Keratinocyte (primary cell): ENCODE data around the gene PCED1A. TPM values are rescaled to one million over a fixed set of nuclear protein-coding genes. Genes with fewer than 3 reads are reported as not detected.

ENCODE experiments used
- DNase-seq: peaks from one replicate; pipeline ENCODE4 v3.0.0-alpha.2; 2011; ENCODE audit warnings: low read depth, missing footprints, low spot score
- FAIRE-seq: peaks from 2 replicates; lab custom pipeline; 2011; peaks lifted over from hg19 to GRCh38; lab: Jason Lieb, UNC
- H2AFZ ChIP-seq: 2 replicates; pipeline ENCODE4 v1.6.0; 2012; ENCODE audit warnings: low read length, control low read depth, inconsistent platforms; ENCODE audit not compliant: control insufficient read depth
- H3K27ac ChIP-seq: 2 replicates; pipeline ENCODE4 v1.5.1; 2011; ENCODE audit warnings: low read length; ENCODE audit not compliant: control insufficient read depth, insufficient read depth
- H3K27me3 ChIP-seq: 3 replicates; pipeline ENCODE4 v1.6.0; 2011; ENCODE audit warnings: low read length; ENCODE audit not compliant: control insufficient read depth, insufficient read depth; ENCODE audit errors: extremely low read depth
- H3K36me3 ChIP-seq, 2 experiments: 2 replicates in 1 of 2; 3 replicates in 1 of 2; pipeline ENCODE4 v1.5.1; 2011; ENCODE audit warnings: low read length in 2 of 2, mild to moderate bottlenecking in 1 of 2; ENCODE audit not compliant: control insufficient read depth in 2 of 2, insufficient read depth in 2 of 2; ENCODE audit errors: extremely low read depth in 1 of 2
- H3K4me1 ChIP-seq: 3 replicates; pipeline ENCODE4 v1.5.1; 2011; ENCODE audit warnings: low read length; ENCODE audit not compliant: control insufficient read depth, insufficient read depth; ENCODE audit errors: extremely low read depth
- H3K4me2 ChIP-seq: 3 replicates; pipeline ENCODE4 v1.6.0; 2011; ENCODE audit warnings: low read depth, low read length; ENCODE audit not compliant: control insufficient read depth, insufficient read depth; ENCODE audit errors: extremely low read depth
- H3K4me3 ChIP-seq, 3 experiments: fragments of 200-600 bp in 1 of 3; sonication (generic) in 1 of 3; 2 replicates in 2 of 3; 3 replicates in 1 of 3; pipeline ENCODE4 v1.5.1; 2011 to 2016; ENCODE audit warnings: low read length in 3 of 3, mild to moderate bottlenecking in 3 of 3, control low read depth in 2 of 3, inconsistent platforms in 1 of 3, low read depth in 1 of 3, mixed read lengths in 1 of 3, mixed run types in 1 of 3, moderate library complexity in 1 of 3; ENCODE audit not compliant: control insufficient read depth in 2 of 3, insufficient read depth in 2 of 3; ENCODE audit errors: extremely low read depth in 1 of 3
- H3K79me2 ChIP-seq: 2 replicates; pipeline ENCODE4 v1.6.0; 2012; ENCODE audit warnings: low read length; ENCODE audit not compliant: control insufficient read depth, insufficient read depth
- H3K9ac ChIP-seq: 3 replicates; pipeline ENCODE4 v1.6.0; 2011; ENCODE audit warnings: low read length; ENCODE audit not compliant: control insufficient read depth, insufficient read depth; ENCODE audit errors: extremely low read depth
- H3K9me1 ChIP-seq: 3 replicates; pipeline ENCODE4 v1.6.0; 2011; ENCODE audit warnings: low read length; ENCODE audit not compliant: control insufficient read depth, insufficient read depth; ENCODE audit errors: extremely low read depth
- H3K9me3 ChIP-seq: 2 replicates; pipeline ENCODE4 v1.5.1; 2012; ENCODE audit warnings: low read depth, low read length; ENCODE audit not compliant: control insufficient read depth
- H4K20me1 ChIP-seq: 3 replicates; pipeline ENCODE4 v1.6.0; 2011; ENCODE audit warnings: low read length; ENCODE audit not compliant: control insufficient read depth, insufficient read depth; ENCODE audit errors: extremely low read depth
- CTCF ChIP-seq, 3 experiments: IDR thresholded peaks in 1 of 3; conservative IDR thresholded peaks in 1 of 3; optimal IDR thresholded peaks in 1 of 3; 2 replicates in 2 of 3; 3 replicates in 1 of 3; pipeline versions ENCODE3 to v1.5.1; 2011; ENCODE audit warnings: low read length in 3 of 3, mild to moderate bottlenecking in 3 of 3, moderate library complexity in 2 of 3, control low read depth in 1 of 3, inconsistent platforms in 1 of 3; ENCODE audit not compliant: insufficient read depth in 2 of 3; ENCODE audit errors: extremely low read depth in 1 of 3
- EZH2 ChIP-seq: IDR thresholded peaks from one replicate; pipeline ENCODE4 v1.6.1; 2012; ENCODE audit warnings: inconsistent platforms, mild to moderate bottlenecking, low read length, moderate library complexity
- dilution Hi-C: fragments of 300-500 bp; cut with MboI; formaldehyde crosslinking; loops from one replicate; pipeline ENCODE4 v1.7.0; 2020; ENCODE audit warnings: low sequenced_read_pairs; ENCODE audit not compliant: extremely low pct_ligation_motif_present
- polyA plus RNA-seq, 5 experiments: library from polyadenylated mRNA; depleted of rRNA in 3 of 5; stranded (reverse) in 3 of 5; stranded (forward) in 1 of 5; unstranded in 1 of 5; fragments of >200 nt; gene quantifications; 1 replicate in 1 of 5; 2 replicates in 3 of 5; 3 replicates in 1 of 5; pipeline versions ENCODE4 v1.2.1 to v1.2.3, GENCODE V29; 2011 to 2012; ENCODE audit warnings: missing spikeins in 2 of 5, low read depth in 1 of 5, low replicate concordance in 1 of 5

Gene PCED1A
- polyA plus RNA-seq, 1 donor (not counting 4 experiments of a cell fraction or from before 2014, with no cell fraction given): 5.6 TPM

DNA sequence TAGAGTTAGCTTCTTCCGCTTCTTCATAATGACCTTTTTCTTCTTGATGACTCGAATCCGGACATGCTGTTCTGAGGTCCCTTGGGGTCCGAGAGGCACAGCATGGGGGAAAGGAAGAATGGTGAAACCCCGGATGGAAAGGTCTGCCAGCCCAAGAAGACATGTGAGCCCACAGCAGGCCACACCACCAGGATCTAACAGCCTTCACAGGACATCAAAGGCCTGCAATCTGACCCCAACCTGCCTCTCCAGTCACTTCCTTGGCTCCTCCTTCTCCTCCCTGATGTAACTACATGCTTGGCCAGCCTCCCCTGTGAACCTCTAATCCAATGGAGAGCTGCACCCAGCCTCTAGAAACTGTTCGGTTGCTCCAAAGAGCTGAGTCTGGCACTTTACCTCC is 41.6 kb downstream of the PCED1A start:
- dilution Hi-C loops: no loop called here
- FAIRE-seq (no peak), DNase-seq (no peak)
- peaks cover 2% of the 10 kb centered on the region for H3K4me1 ChIP-seq
- H3K4me2 ChIP-seq: no peak overlapping the region
- TF ChIP-seq EZH2 (no peak), CTCF (optimal IDR thresholded peaks at IDR 0.05 in 1 of 3, IDR thresholded peaks at IDR 0.05 in 1 of 3, conservative IDR thresholded peaks at IDR 0.05 in 1 of 3; ENCODE audit: extremely low read depth in 1 of 3, insufficient read depth in 2 of 3, low read length in 3 of 3) (no peak)
- peaks cover 2% of the 10 kb centered on the region for H3K9me3 ChIP-seq
- no peak overlapping the region for H3K4me3 ChIP-seq
- H3K9ac ChIP-seq: no peak overlapping the region
- no peaks in the 10 kb centered on the region for H3K79me2 ChIP-seq
- no peaks in the 10 kb centered on the region for H4K20me1 ChIP-seq
- no peak overlapping the region for H3K27ac ChIP-seq
- no peaks in the 10 kb centered on the region for H3K9me1 ChIP-seq
- no peak overlapping the region for H2AFZ ChIP-seq
- peaks cover 75% of the 10 kb centered on the region for H3K27me3 ChIP-seq
- H3K36me3 ChIP-seq: no peaks in the 10 kb centered on the region

DNA sequence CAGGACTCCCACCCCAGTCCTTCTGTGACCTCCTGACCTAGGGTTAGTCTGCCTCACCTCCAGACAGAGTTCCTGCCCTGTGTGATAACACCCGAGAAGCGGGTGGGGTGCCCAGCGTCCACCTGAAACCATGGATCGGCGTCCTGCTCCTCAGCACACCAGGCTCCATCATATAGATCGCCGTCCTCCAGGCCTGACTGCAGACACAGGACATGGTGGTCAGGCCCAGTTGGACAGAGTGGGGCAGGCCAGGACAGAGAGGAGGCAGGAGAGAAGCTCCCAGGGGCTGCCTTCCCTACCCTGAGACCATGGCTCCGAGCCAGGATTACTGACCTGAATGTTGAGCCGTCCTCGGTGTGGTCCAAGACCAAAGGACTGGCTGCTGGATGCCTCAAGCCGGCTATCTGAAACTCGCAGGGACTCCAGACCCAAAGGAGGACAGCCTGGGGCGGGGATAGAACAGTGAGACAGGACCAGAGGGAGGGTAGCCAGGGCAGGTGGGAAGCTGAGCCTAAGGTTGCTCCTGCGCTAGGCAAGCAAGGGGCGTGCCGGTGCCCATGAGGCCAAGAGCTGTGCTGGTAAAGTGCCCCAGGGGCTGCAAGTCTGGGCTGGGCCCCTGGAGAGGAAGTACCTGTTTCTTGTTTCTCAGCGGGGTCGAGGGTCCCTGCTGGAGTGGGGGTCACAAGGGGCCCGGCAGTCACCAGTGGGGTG is 42.2 kb downstream of the PCED1A start:
- H3K4me3 ChIP-seq: no peak overlapping the region
- no peak for FAIRE-seq
- H3K9ac ChIP-seq: no peak overlapping the region
- no peak overlapping the region for H3K27ac ChIP-seq
- H2AFZ ChIP-seq: no peak overlapping the region
- H3K36me3 ChIP-seq: no peaks in the 10 kb centered on the region
- H3K4me2 ChIP-seq: no peak overlapping the region
- H3K9me1 ChIP-seq: no peaks in the 10 kb centered on the region
- peak; percentile 18 for TF ChIP-seq EZH2
- no peak for TF ChIP-seq CTCF (optimal IDR thresholded peaks at IDR 0.05 in 1 of 3, IDR thresholded peaks at IDR 0.05 in 1 of 3, conservative IDR thresholded peaks at IDR 0.05 in 1 of 3; ENCODE audit: extremely low read depth in 1 of 3, insufficient read depth in 2 of 3, low read length in 3 of 3)
- H4K20me1 ChIP-seq: no peaks in the 10 kb centered on the region
- dilution Hi-C loops: no loop called here
- peaks cover 75% of the 10 kb centered on the region for H3K27me3 ChIP-seq
- DNase-seq: no peak
- peaks cover 2% of the 10 kb centered on the region for H3K4me1 ChIP-seq
- no peaks in the 10 kb centered on the region for H3K79me2 ChIP-seq
- H3K9me3 ChIP-seq: peaks cover 2% of the 10 kb centered on the region
